ENCODE results near the gene SLC13A1.

- TF ChIP-seq CTCF (IDR thresholded peaks at IDR 0.05) (no peak), POLR2A (IDR thresholded peaks at IDR 0.05) (no peak)
These were observed 63.8 kb downstream of the SLC13A1 start for GRCh38 chr7:123135960-123136359.

Measured in tibial nerve (tissue), 3 donors.